ENCODE results near the gene GNG14.
"Not testable (repeated sequence)": the region's sequence is repeated elsewhere in the genome, so short reads cannot be mapped to it uniquely, and the experiment has no call there.

GNG14 gene

GRCh38 chr19:12687496-12688196, at the start of gene GNG14:
GNG14 (plus strand) TSS chr19:12687998; CDS start chr19:12688049, 51 bp downstream.
- DNase-seq = no peak
- intact Hi-C loops (cut with DNase I) = no loop called here

GRCh38 chr19:12638611-12639182, 49.1 kb upstream of the GNG14 start:
- intact Hi-C loops (cut with DNase I) = no loop called here
- DNase-seq = peak in 2 of 10 donors; percentile 59 to 74

DNA sequence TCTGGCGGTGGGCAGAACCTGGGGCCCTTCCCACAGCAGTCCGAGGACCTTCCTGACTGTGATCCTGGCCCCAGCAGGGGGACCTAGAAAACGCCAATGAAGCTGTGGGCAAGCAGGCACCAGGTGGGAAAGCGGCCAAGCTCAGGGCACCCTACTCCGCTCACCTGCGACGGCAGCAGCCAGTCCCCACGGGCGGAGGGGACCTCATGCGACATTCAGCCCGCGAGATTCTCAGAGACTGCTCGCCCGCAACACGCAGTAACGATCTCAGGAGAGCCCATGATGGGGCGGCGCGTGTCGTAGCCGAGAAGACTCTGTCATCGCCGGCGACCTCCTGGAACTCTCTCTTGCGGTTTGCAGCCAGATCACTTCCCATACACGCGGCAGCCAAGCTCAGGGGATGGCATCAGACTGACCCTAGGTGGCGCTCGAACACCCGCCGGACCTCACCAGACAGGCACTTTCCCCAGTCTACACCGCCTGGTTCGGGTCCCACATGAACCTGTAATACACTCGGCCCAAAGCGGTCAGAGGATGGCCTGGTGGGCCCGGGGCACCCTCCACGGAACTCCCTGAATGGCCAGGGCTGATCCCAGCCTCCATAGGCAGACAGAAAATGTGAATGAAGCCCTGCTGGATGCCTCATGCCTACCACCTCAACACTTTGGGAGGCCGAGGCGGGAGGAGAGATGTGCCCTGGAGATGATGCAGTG, 47.7 kb upstream of the GNG14 start:
- DNase-seq = peak; percentile 55 to 96 (median 77)
- intact Hi-C loops (cut with DNase I) = no loop called here

DNA sequence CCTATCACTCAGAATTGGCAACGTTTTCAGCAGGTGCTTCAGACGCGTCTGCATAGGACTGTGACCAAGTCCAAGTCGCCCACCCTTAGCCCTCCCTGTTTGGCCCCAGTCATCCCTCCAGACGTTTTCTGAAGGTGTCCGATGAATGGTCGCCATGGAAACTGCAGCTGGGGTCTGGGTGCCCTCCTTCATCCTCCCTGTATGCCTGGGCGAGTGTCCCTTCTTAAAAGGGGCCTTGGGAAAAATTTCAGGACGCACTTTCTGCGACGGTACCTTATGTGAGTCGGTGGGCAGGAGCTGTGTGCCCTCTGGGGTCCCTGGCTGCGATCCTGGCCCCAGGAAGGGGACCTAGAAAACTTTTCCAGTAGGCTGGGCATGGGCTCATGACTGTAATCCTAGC, 46.3 kb upstream of the GNG14 start:
- intact Hi-C loops (cut with DNase I) = no loop called here
- peak in 2 of 10 donors; percentile 42 to 57 for DNase-seq

GRCh38 chr19:12642506-12642905, 45.3 kb upstream of the GNG14 start:
- intact Hi-C loops (cut with DNase I) = no loop called here

DNA sequence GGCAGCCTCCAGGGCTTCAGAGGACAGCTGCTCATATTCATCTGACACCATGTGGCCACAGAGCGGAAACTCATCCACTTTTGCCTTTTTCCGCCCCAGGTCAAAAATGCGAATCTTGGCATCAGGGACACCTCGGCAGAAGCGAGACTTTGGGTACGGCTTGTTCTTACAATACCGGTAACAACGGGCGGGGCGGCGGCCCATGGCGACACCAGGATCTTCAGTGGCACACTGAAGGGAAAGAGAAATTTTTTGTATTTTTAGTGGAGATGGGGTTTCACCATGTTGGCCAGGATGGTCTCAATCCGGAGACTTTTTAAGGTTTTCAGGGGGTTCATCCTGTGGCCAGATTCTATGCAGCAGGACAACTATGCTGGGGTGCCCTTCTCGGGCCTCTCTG, 44.1 kb upstream of the GNG14 start:
- DNase-seq = peak in 2 of 10 donors; percentile 29 to 56
- intact Hi-C loops (cut with DNase I) = not testable (repeated sequence)

More at GRCh38 chr19:12642506-12642905, 45.3 kb upstream of the GNG14 start:
- peak in 2 of 10 donors; percentile 64 to 68 for DNase-seq

DNA sequence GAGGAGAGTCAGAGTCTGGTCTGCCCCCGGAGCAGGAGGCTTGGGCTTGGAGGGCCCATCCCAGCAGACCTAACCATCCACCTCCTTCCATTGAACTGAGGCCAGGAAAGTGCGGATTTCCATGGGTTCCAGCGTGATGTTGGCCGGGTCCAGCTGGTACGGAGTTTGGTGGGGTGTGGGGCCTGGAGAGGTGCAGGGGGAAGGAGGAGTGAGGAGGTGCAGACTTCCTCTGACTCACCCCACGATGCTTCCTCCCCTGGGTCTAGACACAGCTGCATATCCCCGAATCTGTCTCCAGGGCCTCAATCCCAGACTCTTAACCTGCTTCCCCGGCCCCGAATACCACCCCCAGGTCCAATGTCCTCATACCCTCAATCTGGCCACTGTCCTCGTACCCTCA, 41.2 kb upstream of the GNG14 start:
- DNase-seq = peak in 2 of 10 donors; percentile 7 to 62
- intact Hi-C loops (cut with DNase I) = no loop called here

GRCh38 chr19:12647047-12647446, 40.8 kb upstream of the GNG14 start:
- intact Hi-C loops (cut with DNase I) = no loop called here
- peak in 2 of 10 donors; percentile 47 to 65 for DNase-seq

DNA sequence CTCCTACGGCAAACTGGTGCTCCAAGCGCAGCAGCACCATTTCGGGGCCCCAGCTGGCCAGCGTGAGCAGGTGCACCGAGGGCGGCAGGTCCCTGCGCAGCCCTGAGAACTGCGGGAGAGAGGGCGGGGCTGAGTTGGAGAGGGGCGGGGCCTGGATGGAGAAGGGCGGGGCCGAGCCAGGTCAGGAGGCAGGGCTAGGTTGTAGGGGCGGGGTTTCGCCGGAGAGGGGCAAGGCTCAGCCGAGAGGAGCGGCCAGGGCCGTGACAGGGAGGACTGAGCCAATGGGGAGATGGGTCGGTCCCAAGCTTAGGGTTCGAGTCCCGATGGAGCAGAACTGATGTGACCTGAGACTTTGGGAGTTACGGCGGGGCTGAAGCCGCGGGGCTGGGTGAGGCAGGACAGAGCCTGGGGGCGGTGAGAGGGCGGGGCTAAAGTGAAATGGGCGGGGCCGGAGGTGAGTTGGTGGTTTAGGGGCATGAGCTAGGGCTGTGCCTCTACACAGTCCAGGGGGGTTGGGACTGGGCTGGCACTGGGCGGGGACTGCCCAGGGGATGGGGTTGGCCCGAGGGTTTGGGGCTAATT, 40.2 kb upstream of the GNG14 start:
- intact Hi-C loops (cut with DNase I) = no loop called here
- peak in 5 of 10 donors; percentile 20 to 91 (median 52) for DNase-seq

DNA sequence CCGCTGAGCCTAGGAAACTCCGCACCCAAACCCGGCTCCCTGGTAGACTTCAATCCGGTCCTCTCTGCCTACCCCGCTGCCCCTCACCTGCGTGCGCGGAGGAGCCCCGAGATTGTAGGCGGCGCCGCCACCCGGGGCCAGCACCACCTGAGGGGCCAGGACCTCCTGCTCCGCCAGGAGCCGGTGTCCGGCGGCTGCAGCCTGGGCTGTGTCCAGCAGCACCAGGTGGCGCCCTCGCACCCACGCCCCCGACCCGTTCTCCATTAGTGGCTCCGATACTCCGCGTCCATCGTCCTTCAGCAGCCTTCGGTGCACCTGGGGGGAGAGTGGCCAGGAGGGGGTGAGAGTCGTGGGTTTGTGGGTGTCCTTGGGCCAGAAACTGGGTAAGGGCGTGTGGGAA, 39.7 kb upstream of the GNG14 start:
- intact Hi-C loops (cut with DNase I) = no loop called here
- peak in 2 of 10 donors; percentile 56 to 84 for DNase-seq

DNA sequence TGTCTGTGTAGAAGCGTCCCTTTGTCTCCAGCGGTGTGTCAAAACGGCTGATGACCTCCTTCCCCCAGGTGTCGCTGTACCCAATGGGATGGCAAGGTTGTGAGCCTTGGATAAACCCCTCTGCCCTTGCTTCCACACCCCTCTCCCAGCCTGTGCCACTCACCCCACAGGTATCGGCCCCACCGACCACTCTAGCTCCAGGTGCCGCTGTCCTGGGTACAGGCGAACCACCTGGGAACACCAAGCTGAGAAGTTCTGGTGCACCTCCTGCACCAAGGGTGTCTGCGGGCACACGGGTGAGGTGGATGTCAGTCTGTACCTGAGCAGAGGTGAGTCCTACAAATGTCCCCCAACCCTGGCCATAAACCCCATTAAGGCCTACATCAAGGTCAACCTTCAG, 37.9 kb upstream of the GNG14 start:
- peak in 1 of 10 donors; percentile 52 for DNase-seq
- intact Hi-C loops (cut with DNase I) = no loop called here

- DNase-seq = peak in 2 of 10 donors; percentile 13 to 25
- intact Hi-C loops (cut with DNase I) = no loop called here
Measured at GRCh38 chr19:12652219-12652618, 35.6 kb upstream of the GNG14 start.

DNA sequence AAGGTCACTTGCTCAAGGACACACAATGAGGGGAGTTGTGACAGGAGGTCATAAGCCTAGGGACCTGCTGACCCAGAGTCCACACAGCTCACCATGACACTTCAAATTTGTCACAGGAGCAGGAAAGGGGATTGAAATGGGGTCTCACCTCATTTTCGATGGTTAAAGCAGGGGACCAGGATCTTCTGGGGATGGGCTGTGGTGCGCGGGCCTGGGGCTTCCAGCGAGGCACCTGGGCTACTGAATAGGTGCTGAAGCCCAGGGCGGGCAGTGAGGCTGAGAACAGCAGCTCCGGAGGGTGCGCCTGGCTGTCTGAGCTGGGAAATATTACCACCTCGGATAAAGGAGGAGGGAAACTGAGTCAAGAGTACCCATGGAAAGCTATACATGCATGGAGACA, 32.3 kb upstream of the GNG14 start:
- DNase-seq = no peak
- intact Hi-C loops (cut with DNase I) = no loop called here

DNA sequence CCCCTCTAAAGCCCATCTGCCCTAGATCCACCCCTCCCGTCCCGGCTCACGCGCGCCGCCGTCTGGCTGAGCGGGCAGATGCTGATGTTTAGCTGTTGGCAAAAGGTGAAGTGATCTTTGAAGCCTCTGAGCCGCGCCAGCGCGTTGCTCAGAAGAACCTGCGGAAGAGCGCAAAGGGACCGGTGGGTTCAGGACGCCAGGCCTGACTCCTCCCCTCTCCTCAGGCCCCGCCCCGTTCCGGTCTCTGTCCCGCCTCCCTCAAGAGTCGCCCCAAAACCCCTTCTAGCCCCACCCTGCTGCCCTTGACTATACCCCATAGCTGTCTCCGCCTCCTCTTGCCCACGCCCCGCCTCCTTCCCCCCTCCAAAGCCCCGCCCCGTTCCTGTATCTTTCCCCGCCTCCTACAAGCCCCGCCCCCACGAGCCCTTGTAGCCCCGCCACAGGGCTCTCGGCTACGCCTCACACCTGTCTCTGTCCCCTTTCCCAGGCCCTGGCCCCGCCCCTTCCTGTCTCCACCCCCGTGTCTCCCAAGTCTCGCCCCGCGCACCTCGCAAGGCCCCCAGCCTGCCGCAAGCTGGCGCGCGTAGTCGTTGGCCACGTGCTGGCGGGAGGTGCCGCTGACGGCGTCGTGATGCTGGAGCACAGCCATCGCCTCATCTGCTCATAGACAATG, 30.8 kb upstream of the GNG14 start:
- DNase-seq = no peak
- intact Hi-C loops (cut with DNase I) = no loop called here

DNA sequence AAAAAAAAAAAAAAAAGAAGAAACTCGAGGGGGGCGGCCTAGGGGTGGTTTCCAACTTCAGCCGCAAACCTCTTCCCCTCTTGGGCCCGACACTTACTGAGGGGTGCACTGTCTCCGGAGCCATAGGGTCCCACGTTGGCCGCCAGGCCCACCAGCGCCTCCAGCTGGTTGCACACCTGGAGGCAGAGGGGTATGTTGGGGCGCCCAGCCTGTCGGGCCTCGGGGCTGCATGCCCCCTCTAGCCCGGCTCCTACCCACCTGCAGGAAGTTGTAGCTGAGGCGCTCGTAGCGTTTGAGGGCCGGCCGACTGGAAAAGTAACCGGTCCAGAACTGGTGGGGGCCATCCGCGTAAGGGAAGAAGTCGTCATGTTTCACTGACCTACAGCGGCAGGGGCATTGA, 29.8 kb upstream of the GNG14 start:
- intact Hi-C loops (cut with DNase I) = no loop called here
- DNase-seq = no peak

- intact Hi-C loops (cut with DNase I) = no loop called here
- DNase-seq = peak in 3 of 10 donors; percentile 23 to 86 (median 32)
Measured at GRCh38 chr19:12660980-12661379, 26.8 kb upstream of the GNG14 start.

DNA sequence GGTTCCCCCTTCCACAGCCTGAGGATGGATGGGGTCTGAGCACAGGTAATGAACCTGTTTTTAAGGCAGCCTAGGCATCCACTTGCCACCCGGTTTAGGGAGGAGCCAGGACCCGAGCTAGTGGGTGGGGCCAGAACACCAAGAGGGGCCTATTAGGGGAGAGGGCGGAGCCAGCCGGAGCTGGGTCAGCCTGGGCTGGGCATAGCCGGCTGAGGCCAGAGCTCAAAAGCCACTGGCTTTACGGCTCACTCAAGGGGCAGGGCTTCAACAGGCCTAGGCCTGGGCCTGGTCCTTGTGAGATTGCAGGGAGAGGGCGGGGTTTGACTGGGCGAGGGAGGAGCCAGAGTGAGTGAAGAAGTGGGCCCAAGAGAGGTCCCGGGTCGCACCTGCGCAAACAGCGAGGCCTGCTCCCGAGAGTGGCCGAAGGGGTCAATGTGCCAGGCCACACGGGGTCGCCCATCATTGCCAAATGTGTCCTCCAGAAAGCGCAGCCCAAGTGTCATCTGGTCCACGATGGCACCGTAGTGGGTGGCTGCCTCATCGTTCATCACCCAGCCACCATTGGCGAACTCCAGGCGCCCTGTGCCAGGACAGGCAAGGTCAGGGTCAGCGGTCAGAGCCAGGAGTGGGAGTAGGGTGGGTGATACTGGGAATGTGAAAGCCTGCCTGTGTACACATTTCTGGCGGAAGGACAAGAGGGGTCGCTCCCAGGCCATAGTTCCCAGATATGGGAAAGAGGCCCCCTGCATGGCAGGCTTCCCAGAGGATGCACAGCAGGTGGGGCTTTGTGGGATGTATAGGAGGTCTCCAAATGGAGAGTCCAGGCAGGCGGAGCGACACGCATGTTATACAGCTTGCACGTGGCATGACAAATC, 23.2 kb upstream of the GNG14 start:
- no peak for DNase-seq
- intact Hi-C loops (cut with DNase I) = no loop called here

DNA sequence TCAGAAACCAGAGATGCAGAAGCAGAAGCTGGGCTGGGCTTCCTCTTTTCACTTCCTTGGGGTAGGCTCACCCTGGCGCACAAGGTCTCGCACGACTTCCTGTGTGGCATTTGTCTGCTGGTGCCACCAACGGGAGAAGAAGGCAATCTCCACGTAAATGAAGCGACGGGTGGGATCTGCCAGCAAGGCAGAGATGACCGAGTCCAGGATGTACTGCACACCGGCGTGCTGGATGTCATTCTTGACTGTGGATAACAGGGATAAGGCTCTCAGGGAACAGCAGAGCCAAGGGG, 22.6 kb upstream of the GNG14 start:
- peak in 4 of 10 donors; percentile 13 to 86 (median 31) for DNase-seq
- intact Hi-C loops (cut with DNase I) = no loop called here

GRCh38 chr19:12665671-12666264, 22.0 kb upstream of the GNG14 start:
- DNase-seq = peak in 1 of 10 donors; percentile 75
- intact Hi-C loops (cut with DNase I) = no loop called here
